ENCODE results near the gene TSPYL4.
"Not testable (repeated sequence)": the region's sequence is repeated elsewhere in the genome, so short reads cannot be mapped to it uniquely, and the experiment has no call there.

TSPYL4 gene
- total RNA-seq: 20.6 to 34.4 reads per million in 2 experiments

- DNase-seq (ENCODE audit: low read depth): peak; percentile 91
These were observed at the start of gene TSPYL4 for GRCh38 chr6:116253505-116254296. Gene TSPYL4 (minus strand): TSS chr6:116254075. CDS start chr6:116254008, 67 bp downstream.

- no peak for DNase-seq (ENCODE audit: low read depth)
These were observed 47.2 kb upstream of the TSPYL4 start for GRCh38 chr6:116301104-116301503.

- no peak for DNase-seq (ENCODE audit: low read depth)
These were observed 46.7 kb upstream of the TSPYL4 start for GRCh38 chr6:116300566-116300965.

GRCh38 chr6:116298973-116299372, 45.1 kb upstream of the TSPYL4 start:
- DNase-seq (ENCODE audit: low read depth): no peak

GRCh38 chr6:116298273-116298672, 44.4 kb upstream of the TSPYL4 start:
- DNase-seq (ENCODE audit: low read depth): no peak

GRCh38 chr6:116292553-116292952, 38.7 kb upstream of the TSPYL4 start:
- DNase-seq (ENCODE audit: low read depth): no peak

GRCh38 chr6:116291701-116292396, 38.0 kb upstream of the TSPYL4 start:
- no peak for DNase-seq (ENCODE audit: low read depth)

GRCh38 chr6:116290799-116291198, 36.9 kb upstream of the TSPYL4 start:
- DNase-seq (ENCODE audit: low read depth): no peak

GRCh38 chr6:116289876-116290275, 36.0 kb upstream of the TSPYL4 start:
- DNase-seq (ENCODE audit: low read depth): no peak

GRCh38 chr6:116287689-116288282, 33.9 kb upstream of the TSPYL4 start:
- DNase-seq (ENCODE audit: low read depth): no peak

- DNase-seq (ENCODE audit: low read depth): no peak
These were observed 33.0 kb upstream of the TSPYL4 start for GRCh38 chr6:116286773-116287358.

- DNase-seq (ENCODE audit: low read depth): not testable (repeated sequence)
These were observed 31.1 kb upstream of the TSPYL4 start for GRCh38 chr6:116284984-116285383.

- DNase-seq (ENCODE audit: low read depth): no peak
These were observed 29.3 kb upstream of the TSPYL4 start for GRCh38 chr6:116283191-116283590.

- DNase-seq (ENCODE audit: low read depth): no peak
These were observed 28.8 kb upstream of the TSPYL4 start for GRCh38 chr6:116282698-116283097.

- DNase-seq (ENCODE audit: low read depth): no peak
These were observed 27.1 kb upstream of the TSPYL4 start for GRCh38 chr6:116280933-116281316.

- DNase-seq (ENCODE audit: low read depth): no peak
These were observed 26.5 kb upstream of the TSPYL4 start for GRCh38 chr6:116280161-116280932.

GRCh38 chr6:116279232-116280160, 25.6 kb upstream of the TSPYL4 start, which contains the start of gene TSPYL1:
Gene TSPYL1 (minus strand): TSS chr6:116279930. CDS start chr6:116279830, 100 bp downstream.
- DNase-seq (ENCODE audit: low read depth): peak; percentile 95

- peak; percentile 12 for DNase-seq (ENCODE audit: low read depth)
These were observed 25.0 kb upstream of the TSPYL4 start for GRCh38 chr6:116278854-116279231.

- DNase-seq (ENCODE audit: low read depth): no peak
These were observed 24.6 kb upstream of the TSPYL4 start for GRCh38 chr6:116278481-116278829.

- no peak for DNase-seq (ENCODE audit: low read depth)
These were observed 23.2 kb upstream of the TSPYL4 start for GRCh38 chr6:116277124-116277523.

Data from T follicular helper cell (primary cell).